Measurements from ENCODE around the gene B4GALNT1.
A peak's percentile ranks its signal among the peaks of the same experiment; 100 is the strongest.

GRCh38 chr12:57627501-57628279 lies 5.3 kb downstream of the B4GALNT1 start:
- TF ChIP-seq KDM1A (IDR thresholded peaks at IDR 0.05; ENCODE audit: borderline replicate concordance) = no peak
- TF ChIP-seq CEBPZ (IDR thresholded peaks at IDR 0.05; ENCODE audit: low read depth, low read length) = no peak
- TF ChIP-seq ATF3 (IDR thresholded peaks at IDR 0.05; ENCODE audit: borderline replicate concordance, extremely low read depth, low read depth, low read length) = no peak
- no peak for TF ChIP-seq YY1 (IDR thresholded peaks at IDR 0.05; ENCODE audit: low read depth, low read length)
- TF ChIP-seq CTCF (IDR thresholded peaks at IDR 0.05 in 2 of 3, conservative IDR thresholded peaks at IDR 0.05 in 1 of 3; ENCODE audit: control insufficient read depth in 2 of 3, extremely low read depth in 1 of 3, insufficient read depth in 1 of 3, low read depth in 3 of 3, low read length in 3 of 3) = peak in 1 of 3 experiments; percentile 20; a peak in 2 of 6 replicates
- no peak for TF ChIP-seq GABPA (IDR thresholded peaks at IDR 0.05; ENCODE audit: low read depth)
- TF ChIP-seq POLR2AphosphoS5 (IDR thresholded peaks at IDR 0.05; ENCODE audit: low read length) = no peak
- TF ChIP-seq ATF2 (IDR thresholded peaks at IDR 0.05; ENCODE audit: low read length) = no peak
